HFFc6 (cell line): ENCODE results near the gene BLACAT1. TPM values are rescaled to one million over a fixed set of nuclear protein-coding genes. Genes with fewer than 3 reads are reported as not detected.
"Not testable (repeated sequence)": the region's sequence is repeated elsewhere in the genome, so short reads cannot be mapped to it uniquely, and the experiment has no call there.

Experiments used
- DNase-seq: peaks from one replicate; pipeline ENCODE4 v3.0.0-alpha.2; 2018
- H3K27ac Mint-ChIP-seq: 2 replicates; pipeline ENCODE4 v1.8.0; 2020; ENCODE audit warnings: mild to moderate bottlenecking, mixed read lengths
- H3K27me3 Mint-ChIP-seq: 2 replicates; pipeline ENCODE4 v1.8.0; 2021; ENCODE audit warnings: mild to moderate bottlenecking, moderate library complexity, mixed read lengths; ENCODE audit not compliant: insufficient read depth
- H3K36me3 Mint-ChIP-seq: 2 replicates; pipeline ENCODE4 v1.8.0; 2021; ENCODE audit warnings: low read depth, mixed read lengths
- H3K4me1 Mint-ChIP-seq: 2 replicates; pipeline ENCODE4 v1.8.0; 2020; ENCODE audit warnings: low read depth, mixed read lengths
- H3K4me3 Mint-ChIP-seq: 2 replicates; pipeline ENCODE4 v1.8.0; 2020; ENCODE audit warnings: mild to moderate bottlenecking, moderate library complexity, mixed read lengths
- H3K9me3 Mint-ChIP-seq: 2 replicates; pipeline ENCODE4 v1.8.0; 2020; ENCODE audit warnings: mild to moderate bottlenecking, mixed read lengths
- total RNA-seq, 6 experiments: library from RNA; stranded (reverse); fragmentation: NEBNext Ultra II Directional; extraction: Animal tissue kit (Norgen Biotek cat#: 25700); gene quantifications; 2 replicates in 1 of 6; 3 replicates in 5 of 6; pipeline ENCODE4 v1.2.3, GENCODE V29; 2021
- TF ChIP-seq, protein P1 (sequence below): fragments of 200-600 bp; sonication (generic); IDR thresholded peaks from 2 replicates; pipeline ENCODE4 v1.5.0; 2021; ENCODE audit warnings: antibody characterized with exemption, mild to moderate bottlenecking

Gene BLACAT1
- total RNA-seq, 6 experiments from 2014 or later, result not detected

GRCh38 chr1:205420938-205421337 is 34.9 kb downstream of the BLACAT1 start:
- peaks cover 59% of the 10 kb centered on the region for H3K27me3 Mint-ChIP-seq
- no peaks in the 10 kb centered on the region for H3K36me3 Mint-ChIP-seq

DNA sequence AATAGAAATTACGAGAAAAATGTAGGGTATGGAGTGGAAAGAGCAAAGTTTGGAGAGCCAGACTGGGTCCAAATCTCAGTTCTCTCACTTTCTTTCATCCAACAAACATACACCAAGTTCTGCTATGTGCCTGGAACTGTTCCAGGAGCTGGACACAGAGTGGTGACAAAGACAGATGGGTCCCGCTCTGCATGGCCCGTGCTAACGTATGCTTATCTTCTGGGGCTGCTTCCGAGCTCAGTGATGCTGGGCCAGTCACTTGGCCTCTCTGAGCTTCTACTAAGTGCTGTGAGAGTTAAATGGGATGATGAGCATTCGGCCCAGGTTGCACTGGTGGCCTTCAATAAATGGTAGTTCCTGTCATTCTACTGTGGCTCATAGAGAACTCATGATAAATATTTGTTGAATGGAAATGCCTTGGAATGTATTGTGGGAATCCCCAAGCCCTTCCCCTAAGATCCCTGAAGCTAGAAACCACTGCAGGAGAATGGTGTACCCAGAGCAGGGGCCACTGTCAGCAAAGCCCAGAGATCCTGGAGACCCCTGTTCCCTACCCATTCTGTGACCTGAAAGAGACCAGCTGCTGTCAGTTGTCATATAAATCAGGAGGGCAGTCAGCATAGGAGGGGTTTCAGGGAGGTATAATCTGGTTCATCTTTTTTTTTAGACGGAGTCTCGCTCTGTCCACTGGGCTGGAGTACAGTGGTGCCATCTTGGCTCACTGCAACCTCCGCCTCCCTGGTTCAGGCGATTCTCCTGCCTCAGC is 37.8 kb downstream of the BLACAT1 start:
- no peak for DNase-seq
- no peaks in the 10 kb centered on the region for H3K4me1 Mint-ChIP-seq
- peaks cover 55% of the 10 kb centered on the region for H3K27me3 Mint-ChIP-seq
- H3K36me3 Mint-ChIP-seq, result no peaks in the 10 kb centered on the region
- H3K4me3 Mint-ChIP-seq, result no peak overlapping the region
- TF ChIP-seq, protein P1, sequence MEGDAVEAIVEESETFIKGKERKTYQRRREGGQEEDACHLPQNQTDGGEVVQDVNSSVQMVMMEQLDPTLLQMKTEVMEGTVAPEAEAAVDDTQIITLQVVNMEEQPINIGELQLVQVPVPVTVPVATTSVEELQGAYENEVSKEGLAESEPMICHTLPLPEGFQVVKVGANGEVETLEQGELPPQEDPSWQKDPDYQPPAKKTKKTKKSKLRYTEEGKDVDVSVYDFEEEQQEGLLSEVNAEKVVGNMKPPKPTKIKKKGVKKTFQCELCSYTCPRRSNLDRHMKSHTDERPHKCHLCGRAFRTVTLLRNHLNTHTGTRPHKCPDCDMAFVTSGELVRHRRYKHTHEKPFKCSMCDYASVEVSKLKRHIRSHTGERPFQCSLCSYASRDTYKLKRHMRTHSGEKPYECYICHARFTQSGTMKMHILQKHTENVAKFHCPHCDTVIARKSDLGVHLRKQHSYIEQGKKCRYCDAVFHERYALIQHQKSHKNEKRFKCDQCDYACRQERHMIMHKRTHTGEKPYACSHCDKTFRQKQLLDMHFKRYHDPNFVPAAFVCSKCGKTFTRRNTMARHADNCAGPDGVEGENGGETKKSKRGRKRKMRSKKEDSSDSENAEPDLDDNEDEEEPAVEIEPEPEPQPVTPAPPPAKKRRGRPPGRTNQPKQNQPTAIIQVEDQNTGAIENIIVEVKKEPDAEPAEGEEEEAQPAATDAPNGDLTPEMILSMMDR, result no peak
- no peaks in the 10 kb centered on the region for H3K9me3 Mint-ChIP-seq
- H3K27ac Mint-ChIP-seq, result no peak overlapping the region

More at GRCh38 chr1:205420938-205421337, 34.9 kb downstream of the BLACAT1 start:
- Mint-ChIP-seq H3K9me3 (no peaks in the 10 kb centered on the region), H3K4me3 (no peak overlapping the region), H3K4me1 (no peaks in the 10 kb centered on the region), H3K27ac (no peak overlapping the region)
- TF ChIP-seq, protein P1, result no peak
- no peak for DNase-seq

DNA sequence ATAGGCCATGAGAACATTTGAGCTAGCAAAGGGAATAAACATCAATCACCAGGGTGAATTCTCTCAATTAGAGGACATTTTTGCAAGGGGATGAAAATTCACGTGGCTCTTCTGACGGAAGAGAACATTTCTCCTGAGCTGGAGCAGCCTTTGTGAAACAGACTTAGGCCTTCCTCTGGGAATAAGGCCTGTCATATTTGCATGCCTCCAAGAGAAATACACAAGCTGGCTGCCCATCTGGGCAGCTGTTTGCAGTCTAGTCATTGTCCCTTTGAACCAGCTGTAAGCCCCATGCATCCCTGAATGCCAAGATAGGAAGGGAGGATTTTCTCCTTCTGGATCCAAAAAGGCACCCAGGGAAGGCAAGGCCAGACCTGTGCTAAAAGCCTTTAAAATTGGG is 39.5 kb downstream of the BLACAT1 start:
- Mint-ChIP-seq H3K4me3 (no peak overlapping the region), H3K9me3 (no peaks in the 10 kb centered on the region), H3K27ac (no peak overlapping the region), H3K36me3 (no peaks in the 10 kb centered on the region), H3K4me1 (no peaks in the 10 kb centered on the region), H3K27me3 (peaks cover 54% of the 10 kb centered on the region)
- TF ChIP-seq, protein P1, result no peak
- no peak for DNase-seq

GRCh38 chr1:205410581-205411298 is 45.1 kb downstream of the BLACAT1 start:
- Mint-ChIP-seq H3K27me3 (peaks cover 35% of the 10 kb centered on the region), H3K4me1 (no peaks in the 10 kb centered on the region), H3K4me3 (no peak overlapping the region), H3K36me3 (no peaks in the 10 kb centered on the region), H3K9me3 (no peaks in the 10 kb centered on the region), H3K27ac (no peak overlapping the region)
- no peak for DNase-seq
- TF ChIP-seq, protein P1, result no peak

- no peak overlapping the region for H3K27ac Mint-ChIP-seq
- no peaks in the 10 kb centered on the region for H3K36me3 Mint-ChIP-seq
- peaks cover 30% of the 10 kb centered on the region for H3K27me3 Mint-ChIP-seq
- DNase-seq, result no peak
- no peaks in the 10 kb centered on the region for H3K4me1 Mint-ChIP-seq
- TF ChIP-seq, protein P1, result no peak
- H3K4me3 Mint-ChIP-seq, result no peak overlapping the region
- no peaks in the 10 kb centered on the region for H3K9me3 Mint-ChIP-seq
Observed at GRCh38 chr1:205407970-205408369, 47.9 kb downstream of the BLACAT1 start.

GRCh38 chr1:205406252-205406651 is 49.6 kb downstream of the BLACAT1 start:
- H3K9me3 Mint-ChIP-seq, H3K4me1 Mint-ChIP-seq, H3K27ac Mint-ChIP-seq, DNase-seq, H3K36me3 Mint-ChIP-seq, H3K4me3 Mint-ChIP-seq: not testable (repeated sequence)
- peaks cover 27% of the 10 kb centered on the region for H3K27me3 Mint-ChIP-seq
